HepG2 (cell line): ENCODE measurements around the gene DNAJC4. TPM values are rescaled to one million over a fixed set of nuclear protein-coding genes. Genes with fewer than 3 reads are reported as not detected.

Experiments
- ATAC-seq: fragments of 200-7000 bp; cut with Tn5 transposase; 3 replicates; pipeline ENCODE4 v1.9.1; 2020; ENCODE audit warnings: mild to moderate bottlenecking, moderate library complexity
- BruUV-seq: library from RNA; stranded (reverse); fragments of 400-500 nt; replicated peaks from 2 replicates; lab custom pipeline; 2021; lab: Mats Ljungman, UMichigan
- CTCF ChIA-PET: fragments of 300-600 bp; formaldehyde crosslinking; extraction: SDS; loops from one replicate; lab custom pipeline; 2021; ENCODE audit warnings: low total read pairs, inconsistent platforms, low intra/inter-chr PET ratio; lab: Yijun Ruan, JAX
- POLR2A ChIA-PET: fragments of 350-600 bp; sonication (Branson Sonifier 250); formaldehyde crosslinking; loops from one replicate; lab custom pipeline; 2020; ENCODE audit warnings: antibody characterized with exemption, inconsistent platforms; lab: Yijun Ruan, JAX
- DNase-seq: peaks from one replicate; pipeline ENCODE4 v3.0.0-alpha.2; 2015; ENCODE audit warnings: low spot score
- FAIRE-seq: peaks from 3 replicates; lab custom pipeline; 2011; peaks lifted over from hg19 to GRCh38; lab: Jason Lieb, UNC
- H2AFZ ChIP-seq: one replicate; pipeline ENCODE4 v1.6.1; 2011; ENCODE audit warnings: low read length, inconsistent platforms
- H3K27ac ChIP-seq: fragments of 300-600 bp; 3 replicates; pipeline ENCODE4 v1.8.0; 2011; ENCODE audit warnings: mixed run types, mild to moderate bottlenecking, mixed read lengths, low read length, inconsistent platforms; ENCODE audit not compliant: insufficient read depth; ENCODE audit errors: extremely low read length
- H3K27me3 ChIP-seq, 2 experiments: fragments of 200-600 bp in 1 of 2; 2 replicates in 1 of 2; 3 replicates in 1 of 2; pipeline versions ENCODE4 v1.6.0 to v1.8.0; 2011; ENCODE audit warnings: low read length in 2 of 2, mild to moderate bottlenecking in 2 of 2, moderate library complexity in 2 of 2, inconsistent platforms in 1 of 2; ENCODE audit not compliant: insufficient read depth in 2 of 2, control insufficient read depth in 1 of 2
- H3K36me3 ChIP-seq, 2 experiments: fragments of 200-600 bp in 1 of 2; replicated peaks in 1 of 2; 2 replicates in 1 of 2; 3 replicates in 1 of 2; pipeline versions ENCODE4 v1.5.1 to v1.8.0; 2011; ENCODE audit warnings: low read length in 2 of 2, inconsistent platforms in 1 of 2; ENCODE audit not compliant: insufficient read depth in 2 of 2, control insufficient read depth in 1 of 2
- H3K4me1 ChIP-seq: 2 replicates; pipeline ENCODE4 v1.5.1; 2012; ENCODE audit warnings: low read length, inconsistent platforms; ENCODE audit not compliant: insufficient read depth
- H3K4me2 ChIP-seq: 2 replicates; pipeline ENCODE4 v1.6.0; 2011; ENCODE audit warnings: low read depth, low read length, inconsistent platforms
- H3K4me3 ChIP-seq, 3 experiments: fragments of 200-600 bp in 1 of 3; sonication (generic), shearing (Covaris generic) in 1 of 3; replicated peaks in 1 of 3; 2 replicates each; pipeline ENCODE4 v1.5.1; 2011 to 2016; ENCODE audit warnings: low read length in 3 of 3, inconsistent platforms in 2 of 3, low read depth in 2 of 3, mild to moderate bottlenecking in 2 of 3, control low read depth in 1 of 3, mixed read lengths in 1 of 3; ENCODE audit not compliant: insufficient read depth in 1 of 3
- H3K79me2 ChIP-seq: one replicate; pipeline ENCODE4 v1.6.1; 2011; ENCODE audit warnings: low read length, inconsistent platforms; ENCODE audit not compliant: insufficient read depth
- H3K9ac ChIP-seq: 2 replicates; pipeline ENCODE4 v1.6.0; 2011; ENCODE audit warnings: mild to moderate bottlenecking, low read depth, low read length, inconsistent platforms; ENCODE audit not compliant: insufficient read depth
- H3K9me3 ChIP-seq: 2 replicates; pipeline ENCODE4 v1.5.1; 2012; ENCODE audit warnings: mild to moderate bottlenecking, low read length
- H4K20me1 ChIP-seq: 2 replicates; pipeline ENCODE4 v1.6.0; 2011; ENCODE audit warnings: inconsistent platforms, mild to moderate bottlenecking, low read length, moderate library complexity; ENCODE audit not compliant: insufficient read depth
- BCL6 ChIP-seq: IDR thresholded peaks from 2 replicates; pipeline ENCODE4 v1.6.1; 2016; ENCODE audit warnings: missing genetic modification reagents, missing compliant biosample characterization
- HDAC6 ChIP-seq: fragments of 200-600 bp; sonication (generic); IDR thresholded peaks from 2 replicates; pipeline ENCODE4 v1.7.0; 2017; ENCODE audit warnings: mild to moderate bottlenecking, antibody characterized with exemption, low read length, low read depth
- HIVEP1 ChIP-seq: sonication (generic); formaldehyde crosslinking; IDR thresholded peaks from 2 replicates; pipeline ENCODE4 v1.4.0; 2020; ENCODE audit warnings: mild to moderate bottlenecking, missing genetic modification reagents
- NR2F1 ChIP-seq, 2 experiments: fragments of 450-650 bp in 1 of 2; formaldehyde crosslinking in 1 of 2; IDR thresholded peaks; 2 replicates each; pipeline versions ENCODE4 v1.5.0 to v1.6.1; 2016 to 2020; ENCODE audit warnings: mild to moderate bottlenecking in 1 of 2, missing compliant biosample characterization in 1 of 2, missing genetic modification reagents in 1 of 2, moderate library complexity in 1 of 2
- RARA ChIP-seq: IDR thresholded peaks from 2 replicates; pipeline ENCODE4 v1.6.1; 2016; ENCODE audit warnings: missing genetic modification reagents, missing compliant biosample characterization
- RFX1 ChIP-seq: fragments of 450-650 bp; IDR thresholded peaks from 2 replicates; pipeline ENCODE4 v1.6.1; 2017
- SIN3A ChIP-seq: IDR thresholded peaks from 2 replicates; pipeline ENCODE4 v1.6.1; 2011; ENCODE audit warnings: low read depth, mild to moderate bottlenecking, control low read depth, low read length, borderline replicate concordance
- ZFP36L1 ChIP-seq: sonication (generic); formaldehyde crosslinking; IDR thresholded peaks from 2 replicates; pipeline ENCODE4 v1.8.0; 2022; ENCODE audit warnings: mild to moderate bottlenecking, missing genetic modification reagents, moderate library complexity
- ZKSCAN8 ChIP-seq: IDR thresholded peaks from 2 replicates; pipeline ENCODE4 v1.6.1; 2016; ENCODE audit warnings: borderline replicate concordance, missing genetic modification reagents, missing compliant biosample characterization
- ZNF501 ChIP-seq: sonication (generic); formaldehyde crosslinking; IDR thresholded peaks from 2 replicates; pipeline ENCODE4 v1.5.1; 2020; ENCODE audit warnings: mild to moderate bottlenecking, moderate library complexity, missing genetic modification reagents
- ZNF556 ChIP-seq: sonication (generic); formaldehyde crosslinking; IDR thresholded peaks from 2 replicates; pipeline ENCODE4 v1.4.0; 2020; ENCODE audit warnings: mild to moderate bottlenecking, missing genetic modification reagents, borderline replicate concordance
- ZNF777 ChIP-seq: sonication (generic); formaldehyde crosslinking; IDR thresholded peaks from 2 replicates; pipeline ENCODE4 v1.4.0; 2020; ENCODE audit warnings: missing genetic modification reagents
- ZNF782 ChIP-seq: sonication (generic); formaldehyde crosslinking; IDR thresholded peaks from 2 replicates; pipeline ENCODE4 v1.4.0; 2020; ENCODE audit warnings: missing genetic modification reagents, mild to moderate bottlenecking, borderline replicate concordance
- ZNF788 ChIP-seq: sonication (generic); formaldehyde crosslinking; IDR thresholded peaks from 2 replicates; pipeline ENCODE4 v1.5.0; 2020; ENCODE audit warnings: mild to moderate bottlenecking, missing genetic modification reagents, borderline replicate concordance
- ZSCAN9 ChIP-seq: IDR thresholded peaks from 2 replicates; pipeline ENCODE4 v1.6.1; 2016; ENCODE audit warnings: borderline replicate concordance
- WGBS: methylation state at CpG from one replicate; pipeline ENCODE4 v1.1.6; 2017; ENCODE audit warnings: low lambda C conversion rate; 5-methylcytosine and 5-hydroxymethylcytosine counted together
- in situ Hi-C: cut with HindIII; loops from 2 replicates; pipeline ENCODE4 v1.10.0; 2017; ENCODE audit warnings: low pct_unique_long_range_greater_than_20kb; ENCODE audit not compliant: extremely low pct_ligation_motif_present
- intact Hi-C: fragments of 100-400 bp; cut with micrococcal nuclease; formaldehyde crosslinking; loops from one replicate; pipeline ENCODE4 v1.10.0; 2022; ENCODE audit not compliant: unreplicated experiment
- polyA plus RNA-seq, 8 experiments: library from polyadenylated mRNA; depleted of rRNA in 3 of 8; stranded (reverse) in 7 of 8; unstranded in 1 of 8; fragments of >200 nt; fragmentation: Illumina TruSeq in 4 of 8; extraction: Trizol in 4 of 8; gene quantifications; 2 replicates each; pipeline versions ENCODE4 v1.2.1 to v1.2.3, GENCODE V29; 2011 to 2016; ENCODE audit warnings: low read depth in 4 of 8, missing spikeins in 1 of 8, mixed read lengths in 1 of 8; ENCODE audit not compliant: insufficient read depth in 1 of 8
- total RNA-seq, 5 experiments: library from RNA; depleted of rRNA; stranded (reverse); fragments of >200 nt; fragmentation: Illumina TruSeq; extraction: Trizol; gene quantifications; 2 replicates each; pipeline ENCODE4 v1.2.3, GENCODE V29; 2016; ENCODE audit warnings: low read depth in 1 of 5
- TF ChIP-seq, protein P1 (sequence below): sonication (generic); formaldehyde crosslinking; IDR thresholded peaks from 2 replicates; pipeline ENCODE4 v1.4.0; 2020; ENCODE audit warnings: missing genetic modification reagents, borderline replicate concordance
- TF ChIP-seq, protein P2 (sequence below): sonication (generic); formaldehyde crosslinking; IDR thresholded peaks from 2 replicates; pipeline ENCODE4 v1.8.0; 2022; ENCODE audit warnings: mild to moderate bottlenecking, missing genetic modification reagents, moderate library complexity
- TF ChIP-seq, protein P3 (sequence below): sonication (generic); formaldehyde crosslinking; IDR thresholded peaks from 2 replicates; pipeline ENCODE4 v1.5.1; 2020; ENCODE audit warnings: missing genetic modification reagents, mild to moderate bottlenecking, borderline replicate concordance

Gene DNAJC4
- total and polyA plus RNA-seq, 2 of the 13 experiments (the other 11 are each of a cell fraction or from before 2014, with no cell fraction given): 10.3 to 60.8 TPM

DNA sequence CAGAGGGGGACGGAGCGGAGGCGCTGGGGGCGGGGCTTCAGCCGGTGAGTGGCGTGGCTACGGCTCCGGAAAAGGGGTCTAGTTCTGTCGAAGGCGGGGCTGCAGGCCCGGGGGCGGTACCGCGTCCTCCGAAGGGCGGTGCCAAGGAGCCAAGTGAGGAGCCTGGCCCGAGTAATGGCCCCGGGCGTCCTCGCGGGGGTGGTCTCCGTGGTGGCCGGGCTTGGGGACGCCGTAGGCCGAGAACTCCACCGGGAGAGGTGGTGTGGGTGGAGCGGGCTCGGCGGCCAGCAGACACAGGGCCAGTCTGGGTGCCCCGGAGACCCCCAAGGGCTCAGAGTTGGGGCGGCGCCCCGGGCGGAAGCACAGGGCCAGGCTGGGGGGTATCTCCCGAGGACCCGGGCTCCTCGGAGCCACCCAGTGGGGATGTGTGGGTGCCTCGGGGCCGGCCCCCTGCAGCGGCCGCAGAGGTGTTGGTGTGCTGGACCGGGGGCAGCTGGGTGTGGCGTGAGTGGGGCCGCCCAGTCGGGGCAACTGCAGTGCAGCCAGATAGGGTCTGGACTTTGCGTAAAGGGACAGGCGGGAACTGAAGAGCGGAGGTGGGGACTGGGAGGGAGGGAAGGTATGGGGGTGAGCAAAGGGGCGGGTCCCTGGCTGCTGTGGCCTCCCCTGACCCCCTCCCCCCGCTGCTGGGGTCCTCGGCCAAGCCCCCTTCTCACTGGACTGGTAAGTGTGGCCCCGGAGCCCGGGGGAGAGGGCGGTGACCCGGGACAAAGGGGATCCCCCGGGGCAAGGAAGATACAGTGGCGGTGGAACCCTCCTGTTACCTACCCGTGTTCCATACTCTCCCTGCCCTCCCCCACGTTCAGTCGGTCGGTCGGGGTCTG lies 11.4 kb downstream of the DNAJC4 start:
- ATAC-seq: peak; percentile 73
- BruUV-seq: TSS peak; percentile 62
- H2AFZ ChIP-seq: no peak overlapping the region
- TF ChIP-seq ZNF777 (CRISPR knock-in tag) (peak; percentile 60; the same call in 1 of the 2 replicates), HIVEP1 (CRISPR knock-in tag) (no peak), ZFP36L1 (CRISPR knock-in tag) (no peak), ZNF782 (CRISPR knock-in tag) (no peak), RFX1 (no peak), HDAC6 (no peak), ZSCAN9 (CRISPR knock-in tag) (no peak), SIN3A (peak; percentile 58; the same call in 1 of the 2 replicates), ZNF501 (CRISPR knock-in tag) (peak; percentile 6; the same call in 1 of the 2 replicates), BCL6 (CRISPR knock-in tag) (no peak), ZKSCAN8 (CRISPR knock-in tag) (no peak), RARA (CRISPR knock-in tag) (no peak), NR2F1 (CRISPR knock-in tag; IDR thresholded peaks at IDR 0.05) (no peak), ZNF556 (CRISPR knock-in tag) (no peak; the same call in 1 of the 2 replicates), ZNF788 (no peak)
- TF ChIP-seq, protein P1, sequence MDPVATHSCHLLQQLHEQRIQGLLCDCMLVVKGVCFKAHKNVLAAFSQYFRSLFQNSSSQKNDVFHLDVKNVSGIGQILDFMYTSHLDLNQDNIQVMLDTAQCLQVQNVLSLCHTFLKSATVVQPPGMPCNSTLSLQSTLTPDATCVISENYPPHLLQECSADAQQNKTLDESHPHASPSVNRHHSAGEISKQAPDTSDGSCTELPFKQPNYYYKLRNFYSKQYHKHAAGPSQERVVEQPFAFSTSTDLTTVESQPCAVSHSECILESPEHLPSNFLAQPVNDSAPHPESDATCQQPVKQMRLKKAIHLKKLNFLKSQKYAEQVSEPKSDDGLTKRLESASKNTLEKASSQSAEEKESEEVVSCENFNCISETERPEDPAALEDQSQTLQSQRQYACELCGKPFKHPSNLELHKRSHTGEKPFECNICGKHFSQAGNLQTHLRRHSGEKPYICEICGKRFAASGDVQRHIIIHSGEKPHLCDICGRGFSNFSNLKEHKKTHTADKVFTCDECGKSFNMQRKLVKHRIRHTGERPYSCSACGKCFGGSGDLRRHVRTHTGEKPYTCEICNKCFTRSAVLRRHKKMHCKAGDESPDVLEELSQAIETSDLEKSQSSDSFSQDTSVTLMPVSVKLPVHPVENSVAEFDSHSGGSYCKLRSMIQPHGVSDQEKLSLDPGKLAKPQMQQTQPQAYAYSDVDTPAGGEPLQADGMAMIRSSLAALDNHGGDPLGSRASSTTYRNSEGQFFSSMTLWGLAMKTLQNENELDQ: no peak
- TF ChIP-seq, protein P2, sequence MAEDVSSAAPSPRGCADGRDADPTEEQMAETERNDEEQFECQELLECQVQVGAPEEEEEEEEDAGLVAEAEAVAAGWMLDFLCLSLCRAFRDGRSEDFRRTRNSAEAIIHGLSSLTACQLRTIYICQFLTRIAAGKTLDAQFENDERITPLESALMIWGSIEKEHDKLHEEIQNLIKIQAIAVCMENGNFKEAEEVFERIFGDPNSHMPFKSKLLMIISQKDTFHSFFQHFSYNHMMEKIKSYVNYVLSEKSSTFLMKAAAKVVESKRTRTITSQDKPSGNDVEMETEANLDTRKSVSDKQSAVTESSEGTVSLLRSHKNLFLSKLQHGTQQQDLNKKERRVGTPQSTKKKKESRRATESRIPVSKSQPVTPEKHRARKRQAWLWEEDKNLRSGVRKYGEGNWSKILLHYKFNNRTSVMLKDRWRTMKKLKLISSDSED (CRISPR knock-in tag): no peak
- TF ChIP-seq, protein P3, sequence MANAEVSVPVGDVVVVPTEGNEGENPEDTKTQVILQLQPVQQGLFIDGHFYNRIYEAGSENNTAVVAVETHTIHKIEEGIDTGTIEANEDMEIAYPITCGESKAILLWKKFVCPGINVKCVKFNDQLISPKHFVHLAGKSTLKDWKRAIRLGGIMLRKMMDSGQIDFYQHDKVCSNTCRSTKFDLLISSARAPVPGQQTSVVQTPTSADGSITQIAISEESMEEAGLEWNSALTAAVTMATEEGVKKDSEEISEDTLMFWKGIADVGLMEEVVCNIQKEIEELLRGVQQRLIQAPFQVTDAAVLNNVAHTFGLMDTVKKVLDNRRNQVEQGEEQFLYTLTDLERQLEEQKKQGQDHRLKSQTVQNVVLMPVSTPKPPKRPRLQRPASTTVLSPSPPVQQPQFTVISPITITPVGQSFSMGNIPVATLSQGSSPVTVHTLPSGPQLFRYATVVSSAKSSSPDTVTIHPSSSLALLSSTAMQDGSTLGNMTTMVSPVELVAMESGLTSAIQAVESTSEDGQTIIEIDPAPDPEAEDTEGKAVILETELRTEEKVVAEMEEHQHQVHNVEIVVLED (CRISPR knock-in tag): no peak

More for the DNA sequence above, 11.4 kb downstream of the DNAJC4 start:
- Histone ChIP-seq H3K79me2 (peaks cover 26% of the 10 kb centered on the region), H3K36me3 (peaks cover 0 to 11% of the 10 kb centered on the region in 2 experiments; a peak in 3 of 5 replicates), H3K9ac (peak overlapping the region; percentile 86), H3K4me3 (peak overlapping the region; percentile 84 to 93 (median 88)), H3K4me1 (peaks cover 57% of the 10 kb centered on the region), H3K9me3 (no peaks in the 10 kb centered on the region), H3K4me2 (peak overlapping the region; percentile 95), H3K27ac (peak overlapping the region; percentile 91), H4K20me1 (no peaks in the 10 kb centered on the region), H3K27me3 (no peaks in the 10 kb centered on the region; a peak in 1 of 5 replicates)
- in situ Hi-C loops: loop anchor here (5.0 kb wide), 1 partner anchor 61 kb away; the partner anchor contains the start of gene CATSPERZ
- intact Hi-C loops: loop anchor here (5.0 kb wide), 1 partner anchor 54 kb away; the partner anchor contains the start of gene STIP1
- FAIRE-seq: peak; percentile 64
- ChIA-PET CTCF (no interaction called here), POLR2A (interaction anchor here (0.5 to 8.3 kb wide), 20 partner anchors 8 to 90 kb away, joined by 3 to 113 read pairs (median 6); partner anchors contain the start of genes BAD, DNAJC4, ESRRA and MACROD1)
- 1% methylated on average over 28 of the region's 63 CpGs for WGBS
- DNase-seq: peak; percentile 66
